Uterus (tissue), 2 donors: ENCODE data around the gene ASAP3.

Source experiments
- POLR2A ChIP-seq, 2 donors: fragments of 450-650 bp; IDR thresholded peaks; one replicate each; pipeline ENCODE4 v1.6.1; 2016; ENCODE audit warnings: antibody characterized with exemption in 2 of 2, mild to moderate bottlenecking in 1 of 2, moderate library complexity in 1 of 2
- TF ChIP-seq, protein P1 (sequence below), 4 experiments: fragments of 200-600 bp in 2 of 4; fragments of 450-650 bp in 2 of 4; sonication (generic) in 2 of 4; IDR thresholded peaks; one replicate each; pipeline ENCODE4 v1.5.1; 2016 to 2019; ENCODE audit warnings: antibody characterized with exemption in 4 of 4, mild to moderate bottlenecking in 2 of 4, moderate library complexity in 1 of 4

GRCh38 chr1:23463286-23463685, 20.7 kb downstream of the ASAP3 start:
- TF ChIP-seq, protein P1, sequence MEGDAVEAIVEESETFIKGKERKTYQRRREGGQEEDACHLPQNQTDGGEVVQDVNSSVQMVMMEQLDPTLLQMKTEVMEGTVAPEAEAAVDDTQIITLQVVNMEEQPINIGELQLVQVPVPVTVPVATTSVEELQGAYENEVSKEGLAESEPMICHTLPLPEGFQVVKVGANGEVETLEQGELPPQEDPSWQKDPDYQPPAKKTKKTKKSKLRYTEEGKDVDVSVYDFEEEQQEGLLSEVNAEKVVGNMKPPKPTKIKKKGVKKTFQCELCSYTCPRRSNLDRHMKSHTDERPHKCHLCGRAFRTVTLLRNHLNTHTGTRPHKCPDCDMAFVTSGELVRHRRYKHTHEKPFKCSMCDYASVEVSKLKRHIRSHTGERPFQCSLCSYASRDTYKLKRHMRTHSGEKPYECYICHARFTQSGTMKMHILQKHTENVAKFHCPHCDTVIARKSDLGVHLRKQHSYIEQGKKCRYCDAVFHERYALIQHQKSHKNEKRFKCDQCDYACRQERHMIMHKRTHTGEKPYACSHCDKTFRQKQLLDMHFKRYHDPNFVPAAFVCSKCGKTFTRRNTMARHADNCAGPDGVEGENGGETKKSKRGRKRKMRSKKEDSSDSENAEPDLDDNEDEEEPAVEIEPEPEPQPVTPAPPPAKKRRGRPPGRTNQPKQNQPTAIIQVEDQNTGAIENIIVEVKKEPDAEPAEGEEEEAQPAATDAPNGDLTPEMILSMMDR (IDR thresholded peaks at IDR 0.05), result no peak
- TF ChIP-seq POLR2A (IDR thresholded peaks at IDR 0.05), result no peak
